ENCODE data around the gene FILIP1L.

The FILIP1L gene

DNA sequence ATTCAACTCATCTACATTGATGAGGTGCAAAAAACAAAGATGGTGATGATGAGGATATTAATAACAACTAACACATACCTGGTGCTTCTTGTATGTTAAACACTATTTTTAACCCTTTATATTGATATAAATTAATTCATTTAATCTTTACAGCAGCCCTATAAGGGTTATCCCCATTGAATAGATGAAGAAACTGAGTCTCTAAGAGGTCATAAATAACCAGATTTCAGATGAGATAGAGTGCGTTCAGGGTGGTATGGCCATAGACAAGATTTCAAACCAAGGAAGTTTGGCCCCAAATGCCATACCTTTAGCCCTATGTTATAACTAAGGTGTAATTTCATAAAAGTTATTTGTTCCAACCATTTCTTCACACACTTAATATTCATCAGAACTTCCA is 214.1 kb downstream of the FILIP1L start:
- H3K27ac ChIP-seq (ENCODE audit: low read length) = no peak overlapping the region
- no peaks in the 10 kb centered on the region for H3K9me3 ChIP-seq (ENCODE audit: insufficient read depth, low read length, severe bottlenecking)
- TF ChIP-seq, protein P1, sequence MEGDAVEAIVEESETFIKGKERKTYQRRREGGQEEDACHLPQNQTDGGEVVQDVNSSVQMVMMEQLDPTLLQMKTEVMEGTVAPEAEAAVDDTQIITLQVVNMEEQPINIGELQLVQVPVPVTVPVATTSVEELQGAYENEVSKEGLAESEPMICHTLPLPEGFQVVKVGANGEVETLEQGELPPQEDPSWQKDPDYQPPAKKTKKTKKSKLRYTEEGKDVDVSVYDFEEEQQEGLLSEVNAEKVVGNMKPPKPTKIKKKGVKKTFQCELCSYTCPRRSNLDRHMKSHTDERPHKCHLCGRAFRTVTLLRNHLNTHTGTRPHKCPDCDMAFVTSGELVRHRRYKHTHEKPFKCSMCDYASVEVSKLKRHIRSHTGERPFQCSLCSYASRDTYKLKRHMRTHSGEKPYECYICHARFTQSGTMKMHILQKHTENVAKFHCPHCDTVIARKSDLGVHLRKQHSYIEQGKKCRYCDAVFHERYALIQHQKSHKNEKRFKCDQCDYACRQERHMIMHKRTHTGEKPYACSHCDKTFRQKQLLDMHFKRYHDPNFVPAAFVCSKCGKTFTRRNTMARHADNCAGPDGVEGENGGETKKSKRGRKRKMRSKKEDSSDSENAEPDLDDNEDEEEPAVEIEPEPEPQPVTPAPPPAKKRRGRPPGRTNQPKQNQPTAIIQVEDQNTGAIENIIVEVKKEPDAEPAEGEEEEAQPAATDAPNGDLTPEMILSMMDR (IDR thresholded peaks at IDR 0.05; ENCODE audit: borderline replicate concordance, extremely low read depth, low read length, poor library complexity, severe bottlenecking) = no peak
- TF ChIP-seq EZH2 (IDR thresholded peaks at IDR 0.05; ENCODE audit: borderline replicate concordance, low read depth, low read length, severe bottlenecking) = no peak
- no peaks in the 10 kb centered on the region for H4K20me1 ChIP-seq (ENCODE audit: insufficient read depth, low read length)
- H3K9ac ChIP-seq (ENCODE audit: low read depth, low read length) = no peak overlapping the region
- H2AFZ ChIP-seq (ENCODE audit: low read depth, low read length) = no peak overlapping the region
- no peaks in the 10 kb centered on the region for H3K79me2 ChIP-seq (ENCODE audit: insufficient read depth, low read length)
- no peak for DNase-seq
- no peak for ATAC-seq (ENCODE audit: insufficient read depth, low read depth)
- no peaks in the 10 kb centered on the region for H3K4me1 ChIP-seq (ENCODE audit: insufficient read depth, low read length)
- H3K27me3 ChIP-seq (ENCODE audit: insufficient read depth, low read length, poor library complexity) = no peaks in the 10 kb centered on the region
- H3K4me3 ChIP-seq (ENCODE audit: low read depth in 1 of 2, low read length in 2 of 2) = no peak overlapping the region
- no peak overlapping the region for H3K4me2 ChIP-seq (ENCODE audit: insufficient read depth, low read length)
- no peaks in the 10 kb centered on the region for H3K36me3 ChIP-seq (ENCODE audit: insufficient read depth, low read length)

DNA sequence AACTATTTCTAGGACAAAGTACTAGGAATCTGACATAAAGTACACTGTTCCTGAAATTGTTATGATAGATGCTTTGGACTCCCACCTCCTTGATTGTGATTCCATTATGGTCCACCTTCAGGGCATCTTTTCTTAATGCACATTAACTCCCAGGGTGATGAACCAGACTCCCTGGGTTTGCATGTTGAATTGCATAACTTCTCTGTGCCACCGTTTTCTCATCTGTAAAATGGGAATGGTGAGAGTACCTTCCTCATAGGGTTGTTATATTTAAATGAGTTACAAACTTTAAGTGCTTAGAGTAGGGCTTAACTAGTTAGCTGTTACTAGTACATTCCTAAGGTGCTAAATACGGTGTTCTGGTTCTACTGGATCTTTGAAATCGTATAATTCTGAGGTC is 214.7 kb downstream of the FILIP1L start:
- Histone ChIP-seq H3K79me2 (ENCODE audit: insufficient read depth, low read length) (no peaks in the 10 kb centered on the region), H2AFZ (ENCODE audit: low read depth, low read length) (no peak overlapping the region), H3K4me3 (ENCODE audit: low read depth in 1 of 2, low read length in 2 of 2) (no peak overlapping the region), H3K9me3 (ENCODE audit: insufficient read depth, low read length, severe bottlenecking) (no peaks in the 10 kb centered on the region), H3K4me1 (ENCODE audit: insufficient read depth, low read length) (no peaks in the 10 kb centered on the region), H3K9ac (ENCODE audit: low read depth, low read length) (no peak overlapping the region), H3K27ac (ENCODE audit: low read length) (no peak overlapping the region), H3K27me3 (ENCODE audit: insufficient read depth, low read length, poor library complexity) (no peaks in the 10 kb centered on the region), H4K20me1 (ENCODE audit: insufficient read depth, low read length) (no peaks in the 10 kb centered on the region), H3K36me3 (ENCODE audit: insufficient read depth, low read length) (no peaks in the 10 kb centered on the region), H3K4me2 (ENCODE audit: insufficient read depth, low read length) (no peak overlapping the region)
- no peak for DNase-seq
- TF ChIP-seq, protein P1 (IDR thresholded peaks at IDR 0.05; ENCODE audit: borderline replicate concordance, extremely low read depth, low read length, poor library complexity, severe bottlenecking) = no peak
- TF ChIP-seq EZH2 (IDR thresholded peaks at IDR 0.05; ENCODE audit: borderline replicate concordance, low read depth, low read length, severe bottlenecking) = no peak
- no peak for ATAC-seq (ENCODE audit: insufficient read depth, low read depth)

DNA sequence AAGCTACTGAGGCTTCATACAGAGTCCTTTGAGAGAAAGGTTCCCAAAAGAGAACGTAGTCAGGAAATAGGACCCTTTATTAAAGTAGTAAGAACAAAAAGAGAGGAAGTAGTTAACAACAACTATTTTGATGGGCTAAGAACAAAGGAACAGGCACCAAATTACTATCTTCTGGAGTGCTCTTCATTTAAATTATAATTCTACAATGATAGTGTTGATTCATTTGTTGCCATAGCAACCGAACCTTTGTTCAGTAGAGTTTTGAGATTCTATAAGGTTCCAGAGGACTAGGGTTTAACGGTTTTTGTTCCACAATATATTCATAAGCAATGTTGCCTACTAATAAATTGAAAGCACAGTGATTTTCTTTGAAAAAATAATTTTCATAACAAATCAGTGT is 217.8 kb downstream of the FILIP1L start:
- Histone ChIP-seq H3K4me3 (ENCODE audit: low read depth in 1 of 2, low read length in 2 of 2) (no peak overlapping the region), H3K27ac (ENCODE audit: low read length) (no peak overlapping the region), H4K20me1 (ENCODE audit: insufficient read depth, low read length) (peaks cover 2% of the 10 kb centered on the region; the same call in 1 of the 2 replicates), H3K27me3 (ENCODE audit: insufficient read depth, low read length, poor library complexity) (no peaks in the 10 kb centered on the region), H2AFZ (ENCODE audit: low read depth, low read length) (no peak overlapping the region), H3K79me2 (ENCODE audit: insufficient read depth, low read length) (no peaks in the 10 kb centered on the region), H3K9ac (ENCODE audit: low read depth, low read length) (no peak overlapping the region), H3K4me2 (ENCODE audit: insufficient read depth, low read length) (no peak overlapping the region), H3K36me3 (ENCODE audit: insufficient read depth, low read length) (no peaks in the 10 kb centered on the region), H3K4me1 (ENCODE audit: insufficient read depth, low read length) (no peaks in the 10 kb centered on the region), H3K9me3 (ENCODE audit: insufficient read depth, low read length, severe bottlenecking) (no peaks in the 10 kb centered on the region)
- DNase-seq (no peak), ATAC-seq (ENCODE audit: insufficient read depth, low read depth) (no peak)
- TF ChIP-seq, protein P1 (IDR thresholded peaks at IDR 0.05; ENCODE audit: borderline replicate concordance, extremely low read depth, low read length, poor library complexity, severe bottlenecking) = no peak
- no peak for TF ChIP-seq EZH2 (IDR thresholded peaks at IDR 0.05; ENCODE audit: borderline replicate concordance, low read depth, low read length, severe bottlenecking)
